ENCODE measurements around the gene LDHB. TPM values are rescaled to one million over a fixed set of nuclear protein-coding genes. Genes with fewer than 3 reads are reported as not detected.

The LDHB gene
- total RNA-seq, 4 donors from 2014 or later, result 482 to 965 (median 598) TPM

Other genes starting within 250 kb of the LDHB start
- gene PYROXD1, start 220.2 kb downstream of the LDHB start, total RNA-seq, result 10 to 100 TPM; 20.6 to 36.4 (median 26.5) TPM
- 10 to 100 TPM; 40.1 to 59.5 (median 54.9) TPM for gene RECQL, start 156.2 kb downstream of the LDHB start, total RNA-seq
- 10 to 100 TPM; 25.5 to 69.3 (median 35.0) TPM for gene GOLT1B, start 156.1 kb downstream of the LDHB start, total RNA-seq
- gene SPX, start 131.5 kb downstream of the LDHB start, total RNA-seq, result 10 to 100 TPM in 2 of 4 donors, 1 to 10 TPM in 2; 3.6 to 51.7 (median 10.7) TPM
- gene GYS2, start 53.0 kb downstream of the LDHB start, total RNA-seq, result 10 to 100 TPM in 1 of 4 donors, 1 to 10 TPM in 2, not detected in 1; 3.1 to 17.0 (median 7.3) TPM
- gene KCNJ8, start 116.9 kb upstream of the LDHB start, total RNA-seq, result 10 to 100 TPM; 18.3 to 29.6 (median 20.9) TPM

Data from subcutaneous adipose tissue (tissue), 4 donors.